HepG2 (cell line): Measurements from ENCODE around the gene MYL12B. TPM values are rescaled to one million over a fixed set of nuclear protein-coding genes. Genes with fewer than 3 reads are reported as not detected.

Experiments
- DPF2 ChIP-seq: sonication (generic); formaldehyde crosslinking; IDR thresholded peaks from 2 replicates; pipeline ENCODE4 v1.4.0; 2020; ENCODE audit warnings: mild to moderate bottlenecking, low read depth, missing genetic modification reagents, borderline replicate concordance
- EP300 ChIP-seq, 3 experiments: sonication (generic) in 1 of 3; formaldehyde crosslinking in 1 of 3; IDR thresholded peaks; 2 replicates each; pipeline versions ENCODE4 v1.5.1 to v1.6.1; 2011 to 2020; ENCODE audit warnings: low read depth in 2 of 3, low read length in 2 of 3, borderline replicate concordance in 1 of 3, improper control_type of control experiment in 1 of 3, mild to moderate bottlenecking in 1 of 3, missing genetic modification reagents in 1 of 3, moderate library complexity in 1 of 3
- GABPB1 ChIP-seq: IDR thresholded peaks from 2 replicates; pipeline ENCODE4 v1.6.1; 2016; ENCODE audit warnings: mild to moderate bottlenecking, missing genetic modification reagents, moderate library complexity, missing compliant biosample characterization
- KLF15 ChIP-seq: sonication (generic); formaldehyde crosslinking; IDR thresholded peaks from 2 replicates; pipeline ENCODE4 v1.8.1; 2023; ENCODE audit warnings: borderline replicate concordance, mild to moderate bottlenecking, inconsistent platforms, missing genetic modification reagents, mixed read lengths
- NFE2 ChIP-seq: sonication (generic); formaldehyde crosslinking; IDR thresholded peaks from 2 replicates; pipeline ENCODE4 v1.4.0; 2020; ENCODE audit warnings: missing genetic modification reagents
- NFYC ChIP-seq: IDR thresholded peaks from 2 replicates; pipeline ENCODE4 v1.6.1; 2016; ENCODE audit warnings: missing genetic modification reagents, missing compliant biosample characterization
- PATZ1 ChIP-seq: sonication (generic); formaldehyde crosslinking; IDR thresholded peaks from 2 replicates; pipeline ENCODE4 v1.4.0; 2020; ENCODE audit warnings: missing genetic modification reagents
- POGK ChIP-seq: sonication (generic); formaldehyde crosslinking; conservative IDR thresholded peaks from 2 replicates; pipeline ENCODE4 v1.8.0; 2022; ENCODE audit warnings: mild to moderate bottlenecking, moderate library complexity, missing genetic modification reagents
- SP5 ChIP-seq: IDR thresholded peaks from 2 replicates; pipeline ENCODE4 v1.6.1; 2016; ENCODE audit warnings: low read depth, borderline replicate concordance
- YEATS4 ChIP-seq: sonication (generic); formaldehyde crosslinking; IDR thresholded peaks from 2 replicates; pipeline ENCODE4 v1.4.0; 2020; ENCODE audit warnings: missing genetic modification reagents, borderline replicate concordance
- ZBTB34 ChIP-seq: sonication (generic); formaldehyde crosslinking; IDR thresholded peaks from 2 replicates; pipeline ENCODE4 v1.8.0; 2022; ENCODE audit warnings: mild to moderate bottlenecking, missing genetic modification reagents
- ZBTB46 ChIP-seq: sonication (generic); formaldehyde crosslinking; IDR thresholded peaks from 2 replicates; pipeline ENCODE4 v1.4.0; 2020; ENCODE audit warnings: mild to moderate bottlenecking, missing genetic modification reagents, borderline replicate concordance
- ZFP41 ChIP-seq: sonication (generic); formaldehyde crosslinking; IDR thresholded peaks from 2 replicates; pipeline ENCODE4 v1.4.0; 2020; ENCODE audit warnings: mild to moderate bottlenecking, missing genetic modification reagents, borderline replicate concordance
- ZNF224 ChIP-seq: sonication (generic); formaldehyde crosslinking; IDR thresholded peaks from 2 replicates; pipeline ENCODE4 v1.5.0; 2020; ENCODE audit warnings: mild to moderate bottlenecking, missing genetic modification reagents
- ZNF382 ChIP-seq: sonication (generic); formaldehyde crosslinking; IDR thresholded peaks from 2 replicates; pipeline ENCODE4 v1.5.0; 2020; ENCODE audit warnings: missing genetic modification reagents, mild to moderate bottlenecking, borderline replicate concordance
- ZNF652 ChIP-seq: IDR thresholded peaks from 2 replicates; pipeline ENCODE4 v1.6.1; 2016; ENCODE audit warnings: low read depth, borderline replicate concordance
- ZSCAN29 ChIP-seq: sonication (generic); formaldehyde crosslinking; conservative IDR thresholded peaks from 2 replicates; pipeline ENCODE4 v1.4.0; 2020; ENCODE audit warnings: mild to moderate bottlenecking, missing genetic modification reagents
- ZXDC ChIP-seq: sonication (generic); formaldehyde crosslinking; IDR thresholded peaks from 2 replicates; pipeline ENCODE4 v1.5.0; 2020; ENCODE audit warnings: mild to moderate bottlenecking, missing genetic modification reagents
- polyA plus RNA-seq, 8 experiments: library from polyadenylated mRNA; depleted of rRNA in 3 of 8; stranded (reverse) in 7 of 8; unstranded in 1 of 8; fragments of >200 nt; fragmentation: Illumina TruSeq in 4 of 8; extraction: Trizol in 4 of 8; gene quantifications; 2 replicates each; pipeline versions ENCODE4 v1.2.1 to v1.2.3, GENCODE V29; 2011 to 2016; ENCODE audit warnings: low read depth in 4 of 8, missing spikeins in 1 of 8, mixed read lengths in 1 of 8; ENCODE audit not compliant: insufficient read depth in 1 of 8
- total RNA-seq, 5 experiments: library from RNA; depleted of rRNA; stranded (reverse); fragments of >200 nt; fragmentation: Illumina TruSeq; extraction: Trizol; gene quantifications; 2 replicates each; pipeline ENCODE4 v1.2.3, GENCODE V29; 2016; ENCODE audit warnings: low read depth in 1 of 5

The MYL12B gene
- total and polyA plus RNA-seq, 2 of the 13 experiments (the other 11 are each of a cell fraction or from before 2014, with no cell fraction given): 265 to 340 TPM

- TF ChIP-seq ZNF382: no peak
- no peak for TF ChIP-seq ZSCAN29 (CRISPR knock-in tag)
- TF ChIP-seq SP5: peak; percentile 54
- no peak for TF ChIP-seq ZFP41 (CRISPR knock-in tag)
- peak in 1 of 2 experiments; percentile 82; a peak in 2 of 4 replicates for TF ChIP-seq EP300 (IDR thresholded peaks at IDR 0.05; ENCODE audit: low read depth in 2 of 2, low read length in 2 of 2)
- peak; percentile 43; the same call in 1 of the 2 replicates for TF ChIP-seq EP300 (CRISPR knock-in tag; IDR thresholded peaks at IDR 0.05; ENCODE audit: borderline replicate concordance)
- no peak for TF ChIP-seq GABPB1 (CRISPR knock-in tag)
- TF ChIP-seq DPF2 (CRISPR knock-in tag): no peak
- peak; percentile 78 for TF ChIP-seq YEATS4 (CRISPR knock-in tag)
- no peak for TF ChIP-seq ZXDC (CRISPR knock-in tag)
- no peak for TF ChIP-seq POGK (CRISPR knock-in tag)
- peak; percentile 33; the same call in 1 of the 2 replicates for TF ChIP-seq NFYC (CRISPR knock-in tag)
- no peak for TF ChIP-seq NFE2 (CRISPR knock-in tag)
- no peak for TF ChIP-seq ZBTB34 (CRISPR knock-in tag)
- TF ChIP-seq PATZ1 (CRISPR knock-in tag): peak; percentile 93
- no peak for TF ChIP-seq KLF15 (CRISPR knock-in tag)
- no peak for TF ChIP-seq ZBTB46 (CRISPR knock-in tag)
- TF ChIP-seq ZNF652 (CRISPR knock-in tag): no peak
- no peak for TF ChIP-seq ZNF224 (CRISPR knock-in tag)
Measured at GRCh38 chr18:3217948-3218647, 43.8 kb upstream of the MYL12B start (continued).
